DND-41 (cell line): Measurements from ENCODE around the gene SLC7A6OS.

ENCODE experiments used
- ATAC-seq: fragments of 200-7000 bp; cut with Tn5 transposase; 3 replicates; pipeline ENCODE4 v1.9.1; 2021; ENCODE audit warnings: low read depth; ENCODE audit not compliant: insufficient read depth
- DNase-seq: peaks from one replicate; pipeline ENCODE4 v3.0.0-alpha.2; 2020
- H2AFZ ChIP-seq: 2 replicates; pipeline ENCODE4 v1.6.0; 2012; ENCODE audit warnings: low read depth, low read length
- H3K27ac ChIP-seq: 2 replicates; pipeline ENCODE4 v1.5.1; 2012; ENCODE audit warnings: low read length, inconsistent platforms
- H3K27me3 ChIP-seq: fragments of 200-600 bp; sonication (generic); 2 replicates; pipeline ENCODE4 v1.6.0; 2012; ENCODE audit warnings: low read length, mild to moderate bottlenecking, inconsistent platforms; ENCODE audit not compliant: insufficient read depth, poor library complexity
- H3K36me3 ChIP-seq: 2 replicates; pipeline ENCODE4 v1.5.1; 2012; ENCODE audit warnings: low read length, inconsistent platforms; ENCODE audit not compliant: insufficient read depth
- H3K4me1 ChIP-seq: 2 replicates; pipeline ENCODE4 v1.5.1; 2012; ENCODE audit warnings: mild to moderate bottlenecking, low read length; ENCODE audit not compliant: insufficient read depth
- H3K4me2 ChIP-seq: 2 replicates; pipeline ENCODE4 v1.6.0; 2012; ENCODE audit warnings: mild to moderate bottlenecking, moderate library complexity, low read length, inconsistent platforms; ENCODE audit not compliant: insufficient read depth
- H3K4me3 ChIP-seq, 2 experiments: fragments of 200-600 bp in 1 of 2; shearing (Covaris generic) in 1 of 2; 2 replicates each; pipeline ENCODE4 v1.5.1; 2012 to 2016; ENCODE audit warnings: inconsistent platforms in 2 of 2, low read length in 2 of 2, mild to moderate bottlenecking in 2 of 2, low read depth in 1 of 2, moderate library complexity in 1 of 2
- H3K79me2 ChIP-seq: 2 replicates; pipeline ENCODE4 v1.6.0; 2012; ENCODE audit warnings: low read length, inconsistent platforms; ENCODE audit not compliant: insufficient read depth
- H3K9ac ChIP-seq: 2 replicates; pipeline ENCODE4 v1.6.0; 2012; ENCODE audit warnings: low read depth, mild to moderate bottlenecking, inconsistent platforms, low read length, moderate library complexity
- H3K9me3 ChIP-seq: 2 replicates; pipeline ENCODE4 v1.5.1; 2012; ENCODE audit warnings: low read length, moderate library complexity, mild to moderate bottlenecking, inconsistent platforms; ENCODE audit not compliant: insufficient read depth, severe bottlenecking
- H4K20me1 ChIP-seq: 2 replicates; pipeline ENCODE4 v1.6.0; 2012; ENCODE audit warnings: low read length; ENCODE audit not compliant: insufficient read depth
- CTCF ChIP-seq: IDR thresholded peaks from 2 replicates; pipeline ENCODE4 v1.5.1; 2012; ENCODE audit warnings: borderline replicate concordance, low read length, moderate library complexity, mild to moderate bottlenecking; ENCODE audit not compliant: poor library complexity, severe bottlenecking; ENCODE audit errors: extremely low read depth
- EZH2 ChIP-seq: IDR thresholded peaks from 3 replicates; pipeline ENCODE4 v1.6.1; 2012; ENCODE audit warnings: borderline replicate concordance, low read depth, mild to moderate bottlenecking, moderate library complexity, low read length, inconsistent platforms; ENCODE audit not compliant: severe bottlenecking

Gene SLC7A6OS

GRCh38 chr16:68257251-68257905 is 53.4 kb downstream of the SLC7A6OS start:
- ATAC-seq (peak; percentile 96), DNase-seq (peak; percentile 96)
- Histone ChIP-seq H4K20me1 (no peaks in the 10 kb centered on the region), H3K27me3 (no peaks in the 10 kb centered on the region), H3K9ac (peak overlapping the region; percentile 58), H3K79me2 (peaks cover 12% of the 10 kb centered on the region; the same call in 1 of the 2 replicates), H3K36me3 (peaks cover 66% of the 10 kb centered on the region), H2AFZ (0 out of 2 replicates have a peak overlapping the region, but pooled peaks have one; percentile 32), H3K4me1 (peaks cover 51% of the 10 kb centered on the region), H3K4me3 (peak overlapping the region in 1 of 2 experiments; percentile 11; a peak in 1 of 4 replicates), H3K27ac (peak overlapping the region; percentile 97), H3K9me3 (no peaks in the 10 kb centered on the region), H3K4me2 (peak overlapping the region; percentile 54)
- TF ChIP-seq CTCF: peak; percentile 39
- no peak for TF ChIP-seq EZH2

- Histone ChIP-seq H3K27ac (peak overlapping the region; percentile 97), H3K4me1 (peaks cover 42% of the 10 kb centered on the region), H3K4me2 (no peak overlapping the region), H3K27me3 (no peaks in the 10 kb centered on the region), H2AFZ (no peak overlapping the region), H3K9me3 (no peaks in the 10 kb centered on the region), H4K20me1 (no peaks in the 10 kb centered on the region), H3K9ac (no peak overlapping the region), H3K4me3 (no peak overlapping the region), H3K79me2 (peaks cover 10% of the 10 kb centered on the region; the same call in 1 of the 2 replicates), H3K36me3 (peaks cover 71% of the 10 kb centered on the region)
- DNase-seq (no peak), ATAC-seq (no peak)
- no peak for TF ChIP-seq EZH2
Measured at GRCh38 chr16:68255712-68256111, 55.0 kb downstream of the SLC7A6OS start.

- ATAC-seq (no peak), DNase-seq (no peak)
- H3K4me1 ChIP-seq: peaks cover 31% of the 10 kb centered on the region
- no peaks in the 10 kb centered on the region for H3K27me3 ChIP-seq
- peak overlapping the region; percentile 42; the same call in 1 of the 2 replicates for H3K27ac ChIP-seq
- H3K9me3 ChIP-seq: no peaks in the 10 kb centered on the region
- TF ChIP-seq EZH2 (no peak), CTCF (no peak)
- no peak overlapping the region for H3K9ac ChIP-seq
- H3K4me3 ChIP-seq: no peak overlapping the region
- H2AFZ ChIP-seq: no peak overlapping the region
- peaks cover 62% of the 10 kb centered on the region for H3K36me3 ChIP-seq
- H3K4me2 ChIP-seq: no peak overlapping the region
- H3K79me2 ChIP-seq: peaks cover 7% of the 10 kb centered on the region; the same call in 1 of the 2 replicates
- H4K20me1 ChIP-seq: no peaks in the 10 kb centered on the region
Measured at GRCh38 chr16:68253721-68254120, 57.0 kb downstream of the SLC7A6OS start.

GRCh38 chr16:68252383-68252782 is 58.4 kb downstream of the SLC7A6OS start:
- H3K79me2 ChIP-seq: peaks cover 12% of the 10 kb centered on the region
- peaks cover 55% of the 10 kb centered on the region for H3K36me3 ChIP-seq
- H3K4me2 ChIP-seq: no peak overlapping the region
- H2AFZ ChIP-seq: no peak overlapping the region
- H3K27ac ChIP-seq: no peak overlapping the region; the same call in 1 of the 2 replicates
- H3K9ac ChIP-seq: no peak overlapping the region
- no peaks in the 10 kb centered on the region for H3K9me3 ChIP-seq
- ATAC-seq (no peak), DNase-seq (no peak)
- H4K20me1 ChIP-seq: no peaks in the 10 kb centered on the region
- TF ChIP-seq CTCF (no peak), EZH2 (no peak)
- H3K27me3 ChIP-seq: no peaks in the 10 kb centered on the region
- peaks cover 25% of the 10 kb centered on the region for H3K4me1 ChIP-seq
- H3K4me3 ChIP-seq: no peak overlapping the region
